Spleen (tissue), 7 donors: ENCODE results near the gene ARL15.

Source experiments
- POLR2A ChIP-seq, 3 donors: fragments of 450-650 bp; IDR thresholded peaks; one replicate each; pipeline ENCODE4 v1.5.1; 2017; ENCODE audit warnings: antibody characterized with exemption in 3 of 3, mild to moderate bottlenecking in 1 of 3
- POLR2AphosphoS5 ChIP-seq, 3 donors: sonication (generic); formaldehyde crosslinking; IDR thresholded peaks; one replicate each; pipeline ENCODE4 v1.5.1; 2017; ENCODE audit warnings: antibody characterized with exemption in 3 of 3
- TF ChIP-seq, protein P1 (sequence below), 11 experiments: fragments of 200-600 bp in 7 of 11; fragments of 450-650 bp in 4 of 11; sonication (generic) in 4 of 11; IDR thresholded peaks in 8 of 11; conservative IDR thresholded peaks in 3 of 11; 1 replicate in 7 of 11; 2 replicates in 4 of 11; pipeline versions ENCODE4 v1.4.0 to v1.8.0; 2016 to 2021; ENCODE audit warnings: antibody characterized with exemption in 11 of 11, inconsistent platforms in 4 of 11, mild to moderate bottlenecking in 1 of 11
- donor health status: DM: no; HTN: no; CAD: no; lungs with moderate emphysema.
- donor health status: DM: no; HTN: no; CAD: no.
- donor health status: DM: no; HTN: no; CAD: no.

DNA sequence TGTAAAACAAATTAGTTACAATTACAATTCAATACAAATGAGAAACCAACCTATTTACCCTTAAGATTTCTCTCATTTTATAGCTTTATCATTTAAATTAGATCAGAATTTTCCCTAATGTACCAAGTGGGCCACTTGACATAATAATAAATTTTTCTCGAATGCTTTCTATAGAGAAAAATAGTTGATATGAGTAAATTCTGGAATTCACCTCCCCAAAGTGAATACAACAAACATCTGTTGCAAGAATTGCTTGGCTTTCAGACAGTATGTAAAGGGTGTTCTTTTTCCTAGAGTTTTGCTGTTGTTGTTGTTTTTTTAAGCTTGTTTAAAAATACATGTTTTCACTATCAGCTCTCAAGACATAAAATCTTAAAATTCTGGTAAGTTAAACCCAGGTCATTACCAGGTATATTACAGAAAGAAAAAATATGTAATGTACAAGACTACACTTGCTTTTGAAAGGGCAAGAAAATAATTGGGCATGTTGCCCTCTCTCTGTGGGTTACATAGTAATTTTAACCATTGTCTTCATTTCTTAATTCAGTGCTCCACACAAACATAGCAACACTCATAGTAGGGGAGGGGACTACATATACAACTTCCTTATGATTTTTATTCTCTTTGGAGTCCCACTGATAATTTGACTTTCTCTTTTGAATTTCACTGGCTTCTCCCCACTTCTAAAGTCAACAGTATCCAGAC lies 200.6 kb downstream of the ARL15 start:
- TF ChIP-seq, protein P1, sequence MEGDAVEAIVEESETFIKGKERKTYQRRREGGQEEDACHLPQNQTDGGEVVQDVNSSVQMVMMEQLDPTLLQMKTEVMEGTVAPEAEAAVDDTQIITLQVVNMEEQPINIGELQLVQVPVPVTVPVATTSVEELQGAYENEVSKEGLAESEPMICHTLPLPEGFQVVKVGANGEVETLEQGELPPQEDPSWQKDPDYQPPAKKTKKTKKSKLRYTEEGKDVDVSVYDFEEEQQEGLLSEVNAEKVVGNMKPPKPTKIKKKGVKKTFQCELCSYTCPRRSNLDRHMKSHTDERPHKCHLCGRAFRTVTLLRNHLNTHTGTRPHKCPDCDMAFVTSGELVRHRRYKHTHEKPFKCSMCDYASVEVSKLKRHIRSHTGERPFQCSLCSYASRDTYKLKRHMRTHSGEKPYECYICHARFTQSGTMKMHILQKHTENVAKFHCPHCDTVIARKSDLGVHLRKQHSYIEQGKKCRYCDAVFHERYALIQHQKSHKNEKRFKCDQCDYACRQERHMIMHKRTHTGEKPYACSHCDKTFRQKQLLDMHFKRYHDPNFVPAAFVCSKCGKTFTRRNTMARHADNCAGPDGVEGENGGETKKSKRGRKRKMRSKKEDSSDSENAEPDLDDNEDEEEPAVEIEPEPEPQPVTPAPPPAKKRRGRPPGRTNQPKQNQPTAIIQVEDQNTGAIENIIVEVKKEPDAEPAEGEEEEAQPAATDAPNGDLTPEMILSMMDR (IDR thresholded peaks at IDR 0.05 in 8 of 11, conservative IDR thresholded peaks at IDR 0.05 in 3 of 11) = no peak
- TF ChIP-seq POLR2A (IDR thresholded peaks at IDR 0.05) = no peak
- TF ChIP-seq POLR2AphosphoS5 (IDR thresholded peaks at IDR 0.05) = no peak
